CD4-positive, CD25-positive, alpha-beta regulatory T cell (primary cell): ENCODE measurements around the gene CEP95. TPM values are rescaled to one million over a fixed set of nuclear protein-coding genes. Genes with fewer than 3 reads are reported as not detected.

Source experiments
- ATAC-seq, 2 donors: fragments of 150-1000 bp; cut with Tn5 transposase; one replicate each; pipeline ENCODE4 v1.10.0; 2021; ENCODE audit warnings: low read depth in 2 of 2, moderate number of reproducible peaks in 2 of 2, moderate library complexity in 1 of 2
- DNase-seq, 3 donors: peaks; one replicate each; pipeline versions ENCODE4 v3.0.0 to v3.0.0-alpha.2; 2012 to 2022; ENCODE audit warnings: mixed read lengths in 1 of 3
- H3K27ac ChIP-seq: one replicate; pipeline ENCODE4 v1.7.0; 2013; ENCODE audit warnings: mild to moderate bottlenecking, low read length; ENCODE audit not compliant: insufficient read depth, poor library complexity, severe bottlenecking
- H3K27me3 ChIP-seq: one replicate; pipeline ENCODE4 v1.7.0; 2013; ENCODE audit warnings: low read length; ENCODE audit not compliant: control insufficient read depth, insufficient read depth
- H3K36me3 ChIP-seq: one replicate; pipeline ENCODE4 v1.7.0; 2013; ENCODE audit warnings: mild to moderate bottlenecking, low read length, moderate library complexity; ENCODE audit not compliant: control insufficient read depth, insufficient read depth
- H3K4me1 ChIP-seq: 2 replicates; pipeline ENCODE4 v1.7.0; 2013; ENCODE audit warnings: mild to moderate bottlenecking, low read length; ENCODE audit not compliant: insufficient read depth, control insufficient read depth, poor library complexity, severe bottlenecking
- H3K4me3 ChIP-seq: one replicate; pipeline ENCODE4 v1.7.0; 2013; ENCODE audit warnings: low read depth, mild to moderate bottlenecking, low read length, moderate library complexity
- H3K9me3 ChIP-seq, 2 experiments: 1 replicate in 1 of 2; 2 replicates in 1 of 2; pipeline ENCODE4 v1.7.0; 2013; ENCODE audit warnings: low read length in 2 of 2, mild to moderate bottlenecking in 1 of 2, moderate library complexity in 1 of 2; ENCODE audit not compliant: control insufficient read depth in 2 of 2
- H3K27ac Mint-ChIP-seq, 3 donors: one replicate each; pipeline ENCODE4 v1.8.0; 2020 to 2022; ENCODE audit warnings: mild to moderate bottlenecking in 3 of 3, mixed read lengths in 3 of 3, moderate library complexity in 2 of 3
- H3K27me3 Mint-ChIP-seq: one replicate; pipeline ENCODE4 v1.8.0; 2022; ENCODE audit warnings: mild to moderate bottlenecking, mixed read lengths
- H3K36me3 Mint-ChIP-seq: one replicate; pipeline ENCODE4 v1.8.0; 2020; ENCODE audit warnings: mixed read lengths
- H3K4me1 Mint-ChIP-seq, 4 donors: one replicate each; pipeline ENCODE4 v1.8.0; 2020 to 2022; ENCODE audit warnings: mixed read lengths in 4 of 4, mild to moderate bottlenecking in 1 of 4
- H3K4me3 Mint-ChIP-seq, 4 donors: one replicate each; pipeline ENCODE4 v1.8.0; 2020 to 2022; ENCODE audit warnings: mild to moderate bottlenecking in 4 of 4, mixed read lengths in 4 of 4, moderate library complexity in 3 of 4
- H3K9me3 Mint-ChIP-seq, 7 donors: one replicate each; pipeline ENCODE4 v1.8.0; 2020 to 2022; ENCODE audit warnings: mixed read lengths in 7 of 7, mild to moderate bottlenecking in 3 of 7, moderate library complexity in 2 of 7
- polyA plus RNA-seq, 4 donors: library from polyadenylated mRNA; unstranded; fragments of 300-500 nt; fragmentation: Illumina TruSeq; gene quantifications; one replicate each; pipeline ENCODE4 v1.2.3, GENCODE V29; 2021
- total RNA-seq: library from RNA; stranded (reverse); gene quantifications from one replicate; pipeline ENCODE4 v1.2.3, GENCODE V29; 2022

Gene CEP95
- total and polyA plus RNA-seq, 5 donors from 2014 or later: 9.2 to 173 (median 11.2) TPM

GRCh38 chr17:64496786-64497564 is 9.8 kb upstream of the CEP95 start, which contains the start of gene POLG2:
POLG2 (minus strand) TSS chr17:64497054; CDS start chr17:64496968, 86 bp downstream.
- H3K9me3 Mint-ChIP-seq: no peaks in the 10 kb centered on the region
- ATAC-seq (peak; percentile 85 to 88), DNase-seq (peak; percentile 93 to 98 (median 96))
- Histone ChIP-seq H3K4me3 (peak within 1 kb of the TSS; percentile 92), H3K4me1 (peaks cover 46% of the 10 kb centered on the region), H3K27me3 (no peaks in the 10 kb centered on the region), H3K36me3 (peaks cover 42% of the 10 kb centered on the region), H3K27ac (peak within 1 kb of the TSS; percentile 91), H3K9me3 (no peaks in the 10 kb centered on the region)
- H3K36me3 Mint-ChIP-seq: peaks cover 42% of the 10 kb centered on the region
- H3K27ac Mint-ChIP-seq: peak within 1 kb of the TSS; percentile 85 to 99 (median 99)
- H3K27me3 Mint-ChIP-seq: peaks cover 12% of the 10 kb centered on the region
- H3K4me1 Mint-ChIP-seq: peaks cover 49 to 89% (median 70%) of the 10 kb centered on the region in 4 donors
- H3K4me3 Mint-ChIP-seq: peak within 1 kb of the TSS; percentile 88 to 100 (median 99)

GRCh38 chr17:64497565-64498035 is 9.2 kb upstream of the CEP95 start:
- H3K36me3 ChIP-seq: peaks cover 45% of the 10 kb centered on the region
- Mint-ChIP-seq H3K27ac (peak overlapping the region; percentile 85 to 99 (median 99)), H3K36me3 (peaks cover 45% of the 10 kb centered on the region), H3K4me3 (peak overlapping the region; percentile 88 to 100 (median 99)), H3K4me1 (peaks cover 46 to 92% (median 74%) of the 10 kb centered on the region in 4 donors), H3K27me3 (peaks cover 12% of the 10 kb centered on the region), H3K9me3 (no peaks in the 10 kb centered on the region)
- H3K9me3 ChIP-seq: no peaks in the 10 kb centered on the region
- peak in 1 of 2 donors; percentile 1 for ATAC-seq
- DNase-seq: no peak
- H3K4me1 ChIP-seq: peaks cover 49% of the 10 kb centered on the region
- H3K27me3 ChIP-seq: no peaks in the 10 kb centered on the region
- H3K4me3 ChIP-seq: peak overlapping the region; percentile 92
- H3K27ac ChIP-seq: peak overlapping the region; percentile 91

DNA sequence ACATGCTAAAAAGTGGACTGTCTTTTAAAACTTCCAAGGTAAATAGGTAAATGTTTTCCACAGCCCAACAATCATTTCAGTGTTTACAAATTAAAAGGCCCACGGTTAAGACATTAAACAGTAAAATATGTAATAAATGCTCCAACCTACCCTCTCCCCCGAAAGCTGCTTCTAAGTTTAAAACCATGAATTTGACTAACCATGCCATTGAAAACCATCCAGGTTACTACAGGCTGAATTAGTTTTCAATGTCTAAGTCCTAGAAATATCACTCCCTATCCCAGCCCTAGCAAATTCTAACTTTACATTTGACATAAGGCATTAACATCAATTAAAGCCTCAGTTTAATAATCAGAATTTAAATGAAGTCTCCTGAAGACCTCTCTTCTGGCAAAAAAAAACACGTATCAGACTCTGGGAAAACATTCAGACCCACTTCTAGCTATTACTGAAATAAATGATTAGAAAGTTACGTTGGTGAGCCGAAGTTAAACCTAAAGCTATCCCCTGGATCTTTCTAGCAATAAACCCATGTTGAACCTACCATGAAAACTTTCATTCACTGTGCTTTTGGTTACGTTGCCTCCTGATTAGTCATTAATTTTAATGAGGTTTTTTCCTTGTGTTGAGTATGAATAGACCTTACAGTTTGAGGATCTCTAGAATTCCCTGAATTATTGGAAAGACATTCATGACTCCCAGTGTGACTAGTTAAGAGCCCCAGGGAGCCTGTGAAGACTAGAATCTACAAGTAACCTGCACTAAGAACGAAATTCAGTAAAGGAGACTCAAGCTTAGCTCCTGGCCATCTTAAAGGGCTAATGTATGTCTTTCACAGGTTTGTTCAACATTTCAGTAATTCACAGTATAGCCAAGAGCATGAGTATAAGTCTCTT is 8.2 kb upstream of the CEP95 start:
- Mint-ChIP-seq H3K4me1 (peaks cover 44 to 95% (median 77%) of the 10 kb centered on the region in 4 donors), H3K9me3 (no peaks in the 10 kb centered on the region), H3K27me3 (peaks cover 12% of the 10 kb centered on the region), H3K4me3 (peak overlapping the region; percentile 45 to 98 (median 72)), H3K27ac (peak overlapping the region; percentile 85 to 99 (median 99)), H3K36me3 (peaks cover 51% of the 10 kb centered on the region)
- Histone ChIP-seq H3K4me3 (no peak overlapping the region), H3K9me3 (no peaks in the 10 kb centered on the region), H3K27ac (peak overlapping the region; percentile 91), H3K27me3 (no peaks in the 10 kb centered on the region), H3K36me3 (peaks cover 50% of the 10 kb centered on the region), H3K4me1 (peaks cover 55% of the 10 kb centered on the region)
- no peak for ATAC-seq
- peak in 1 of 3 donors; percentile 29 for DNase-seq

DNA sequence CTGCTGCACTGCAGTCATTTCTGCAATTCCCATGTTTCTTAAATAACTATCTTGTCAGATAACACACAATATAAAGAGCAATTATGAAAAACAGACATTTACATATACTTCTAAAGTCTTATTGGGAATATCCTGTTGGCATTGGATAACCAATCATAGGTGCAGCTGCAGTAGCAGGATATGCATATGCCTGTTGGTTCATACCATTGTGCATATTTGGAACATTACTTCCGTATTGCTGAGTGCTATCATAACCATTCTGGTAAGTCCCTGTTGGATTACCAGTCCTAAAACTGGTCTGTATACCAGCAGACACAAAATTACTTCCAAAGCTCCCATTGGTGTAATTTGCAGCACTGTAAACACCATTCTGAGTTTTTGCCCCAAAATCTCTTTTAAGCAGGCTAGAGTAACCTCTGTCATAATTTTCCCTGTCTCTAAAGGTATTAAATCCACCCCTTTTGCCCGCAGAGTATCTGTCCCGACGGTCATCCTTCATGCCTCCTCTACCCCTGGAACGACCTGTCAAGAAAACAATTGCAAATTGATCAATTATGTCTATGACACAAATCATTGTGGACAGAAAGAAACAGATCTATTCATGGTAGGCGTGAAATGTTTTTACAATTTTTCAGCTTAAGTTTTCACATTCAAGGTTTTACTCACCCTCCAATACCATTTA is 6.8 kb upstream of the CEP95 start:
- no peak for ATAC-seq
- peaks cover 64% of the 10 kb centered on the region for H3K36me3 ChIP-seq
- Mint-ChIP-seq H3K27me3 (peaks cover 16% of the 10 kb centered on the region), H3K4me3 (peak overlapping the region; percentile 3 to 88 (median 48)), H3K36me3 (peaks cover 65% of the 10 kb centered on the region), H3K9me3 (no peaks in the 10 kb centered on the region), H3K4me1 (peaks cover 34 to 95% (median 75%) of the 10 kb centered on the region in 4 donors), H3K27ac (peak overlapping the region in 2 of 3 donors; percentile 55 to 100)
- DNase-seq: peak in 1 of 3 donors; percentile 23
- H3K9me3 ChIP-seq: no peaks in the 10 kb centered on the region
- H3K4me1 ChIP-seq: peaks cover 57% of the 10 kb centered on the region
- H3K27ac ChIP-seq: peak overlapping the region; percentile 24
- H3K27me3 ChIP-seq: no peaks in the 10 kb centered on the region
- H3K4me3 ChIP-seq: no peak overlapping the region

DNA sequence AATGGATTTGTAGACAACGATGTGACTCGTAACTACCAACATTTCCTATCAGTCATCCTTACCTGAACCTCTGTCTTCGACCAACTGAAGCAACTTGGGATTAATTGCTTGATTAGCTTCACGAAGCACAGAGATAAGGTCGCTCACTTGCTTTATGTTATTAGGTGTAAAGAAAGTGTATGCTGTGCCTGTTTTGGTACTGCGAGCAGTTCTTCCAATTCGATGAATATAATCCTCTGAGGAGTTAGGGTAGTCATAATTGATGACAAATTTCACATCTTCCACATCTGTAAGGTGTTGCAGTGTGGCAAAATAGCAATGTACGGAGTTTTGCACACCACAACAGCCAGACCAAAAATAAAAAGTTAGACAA is 6.3 kb upstream of the CEP95 start:
- Mint-ChIP-seq H3K4me3 (peak overlapping the region; percentile 28 to 88 (median 52)), H3K36me3 (peaks cover 70% of the 10 kb centered on the region), H3K9me3 (peaks cover 0 to 1% (median 0%) of the 10 kb centered on the region in 7 donors), H3K27ac (peak overlapping the region in 2 of 3 donors; percentile 55 to 100), H3K27me3 (peaks cover 17% of the 10 kb centered on the region), H3K4me1 (peaks cover 34 to 92% (median 76%) of the 10 kb centered on the region in 4 donors)
- Histone ChIP-seq H3K4me1 (peaks cover 51% of the 10 kb centered on the region), H3K9me3 (no peaks in the 10 kb centered on the region), H3K4me3 (no peak overlapping the region), H3K27me3 (no peaks in the 10 kb centered on the region), H3K36me3 (peaks cover 67% of the 10 kb centered on the region), H3K27ac (no peak overlapping the region)
- DNase-seq (peak in 1 of 3 donors; percentile 22), ATAC-seq (no peak)

DNA sequence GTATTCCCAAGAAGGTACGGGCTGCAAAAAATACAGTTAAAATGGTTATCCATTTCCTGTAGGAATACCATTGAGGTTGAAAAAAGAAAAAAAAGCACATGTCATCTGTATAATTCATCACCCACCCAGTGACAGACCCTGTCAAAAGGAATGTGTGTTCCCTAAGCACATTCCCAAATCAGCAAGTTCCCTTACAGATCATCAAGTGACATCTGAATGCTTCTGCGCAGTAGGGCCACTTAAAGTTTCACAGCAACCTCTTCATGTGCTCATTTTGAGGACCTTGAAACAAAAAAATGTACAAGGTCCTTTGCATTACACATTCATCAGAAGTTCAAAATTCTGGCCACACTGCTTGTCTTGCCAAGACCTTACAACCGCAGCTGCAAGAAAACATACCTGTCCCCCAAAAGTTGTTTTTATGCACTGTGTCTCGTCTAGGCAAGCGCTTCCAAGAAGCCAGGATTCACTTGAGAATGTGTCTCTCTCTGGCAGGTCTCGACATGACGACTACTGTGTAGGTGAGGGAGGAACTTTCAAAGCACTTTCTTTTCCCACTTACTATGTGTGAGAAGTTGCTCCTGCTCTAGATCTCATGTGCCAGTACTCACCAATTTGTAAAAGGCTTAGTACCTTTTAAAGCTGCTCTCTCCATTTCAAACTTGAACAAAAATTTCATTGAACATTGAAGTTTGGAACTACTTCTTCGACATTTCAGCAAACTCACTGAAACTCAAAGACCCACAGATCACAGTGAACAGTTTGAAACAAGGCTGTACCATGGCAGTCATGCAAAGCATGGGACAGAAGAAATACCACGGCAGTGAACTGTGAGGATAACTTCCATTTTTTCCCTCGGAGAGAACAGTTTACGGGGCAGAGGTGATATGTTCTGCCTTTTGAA is 5.7 kb upstream of the CEP95 start:
- Mint-ChIP-seq H3K27me3 (peaks cover 19% of the 10 kb centered on the region), H3K9me3 (peaks cover 0 to 1% (median 0%) of the 10 kb centered on the region in 7 donors), H3K4me1 (peaks cover 31 to 89% (median 72%) of the 10 kb centered on the region in 4 donors), H3K36me3 (peaks cover 76% of the 10 kb centered on the region), H3K27ac (peak overlapping the region; percentile 9 to 100 (median 56)), H3K4me3 (peak overlapping the region; percentile 42 to 88 (median 69))
- peak in 1 of 3 donors; percentile 22 for DNase-seq
- Histone ChIP-seq H3K27me3 (no peaks in the 10 kb centered on the region), H3K4me1 (peaks cover 45% of the 10 kb centered on the region), H3K27ac (peak overlapping the region; percentile 53), H3K9me3 (no peaks in the 10 kb centered on the region), H3K36me3 (peaks cover 67% of the 10 kb centered on the region), H3K4me3 (no peak overlapping the region)
- ATAC-seq: no peak
